Measurements from ENCODE around the gene LZTS3.
A peak's percentile ranks its signal among the peaks of the same experiment; 100 is the strongest.

Gene LZTS3

GRCh38 chr20:3150908-3151307 is 22.4 kb downstream of the LZTS3 start:
- no peak overlapping the region for H3K4me3 ChIP-seq (ENCODE audit: control insufficient read depth, low read depth, low read length)
- DNase-seq (ENCODE audit: low read depth), result no peak
- no peak for TF ChIP-seq CTCF (conservative IDR thresholded peaks at IDR 0.05; ENCODE audit: control insufficient read depth, insufficient read depth, low read depth, low read length)

- no peak overlapping the region for H3K4me3 ChIP-seq (ENCODE audit: control insufficient read depth, low read depth, low read length)
- TF ChIP-seq CTCF (conservative IDR thresholded peaks at IDR 0.05; ENCODE audit: control insufficient read depth, insufficient read depth, low read depth, low read length), result no peak
- peak; percentile 63 for DNase-seq (ENCODE audit: low read depth)
Observed at GRCh38 chr20:3146732-3147341, 26.5 kb downstream of the LZTS3 start.

GRCh38 chr20:3141757-3142156 is 31.6 kb downstream of the LZTS3 start:
- DNase-seq (ENCODE audit: low read depth), result no peak
- H3K4me3 ChIP-seq (ENCODE audit: control insufficient read depth, low read depth, low read length), result no peak overlapping the region
- TF ChIP-seq CTCF (conservative IDR thresholded peaks at IDR 0.05; ENCODE audit: control insufficient read depth, insufficient read depth, low read depth, low read length), result no peak

- no peak for TF ChIP-seq CTCF (conservative IDR thresholded peaks at IDR 0.05; ENCODE audit: control insufficient read depth, insufficient read depth, low read depth, low read length)
- no peak overlapping the region for H3K4me3 ChIP-seq (ENCODE audit: control insufficient read depth, low read depth, low read length)
- DNase-seq (ENCODE audit: low read depth), result no peak
Observed at GRCh38 chr20:3137492-3137891, 35.9 kb downstream of the LZTS3 start.

GRCh38 chr20:3135507-3136070 is 37.8 kb downstream of the LZTS3 start:
- peak; percentile 40 for DNase-seq (ENCODE audit: low read depth)
- TF ChIP-seq CTCF (conservative IDR thresholded peaks at IDR 0.05; ENCODE audit: control insufficient read depth, insufficient read depth, low read depth, low read length), result no peak
- H3K4me3 ChIP-seq (ENCODE audit: control insufficient read depth, low read depth, low read length), result no peak overlapping the region

GRCh38 chr20:3134151-3134550 is 39.2 kb downstream of the LZTS3 start:
- TF ChIP-seq CTCF (conservative IDR thresholded peaks at IDR 0.05; ENCODE audit: control insufficient read depth, insufficient read depth, low read depth, low read length), result no peak
- no peak overlapping the region for H3K4me3 ChIP-seq (ENCODE audit: control insufficient read depth, low read depth, low read length)
- no peak for DNase-seq (ENCODE audit: low read depth)

Measured in fibroblast of mammary gland (primary cell).